Naive thymus-derived CD4-positive, alpha-beta T cell (primary cell): ENCODE data around the gene TAF6. TPM values are rescaled to one million over a fixed set of nuclear protein-coding genes. Genes with fewer than 3 reads are reported as not detected.

Source experiments
- ATAC-seq: fragments of 150-1000 bp; cut with Tn5 transposase; 2 replicates; pipeline ENCODE4 v1.10.0; 2021; ENCODE audit warnings: mild to moderate bottlenecking, moderate library complexity
- CTCF ChIA-PET: fragments of 350-600 bp; sonication (Branson Sonifier 250); formaldehyde crosslinking; loops from one replicate; lab custom pipeline; 2021; ENCODE audit warnings: antibody characterized with exemption; lab: Charles Lee
- POLR2A ChIA-PET: fragments of 350-600 bp; sonication (Branson Sonifier 250); formaldehyde crosslinking; loops from one replicate; lab custom pipeline; 2021; ENCODE audit warnings: antibody characterized with exemption, inconsistent platforms; lab: Charles Lee
- DNase-seq, 9 donors: peaks; one replicate each; pipeline versions ENCODE4 v3.0.0 to v3.0.0-alpha.2; 2020 to 2022; ENCODE audit warnings: mixed read lengths in 1 of 9
- H3K27ac ChIP-seq: one replicate; pipeline ENCODE4 v1.7.0; 2013; ENCODE audit warnings: mild to moderate bottlenecking, low read depth, low read length, moderate library complexity
- H3K27me3 ChIP-seq, 2 donors: one replicate each; pipeline ENCODE4 v1.7.0; 2013; ENCODE audit warnings: low read length in 2 of 2, mild to moderate bottlenecking in 2 of 2, moderate library complexity in 2 of 2; ENCODE audit not compliant: control insufficient read depth in 2 of 2, insufficient read depth in 2 of 2
- H3K36me3 ChIP-seq, 3 experiments: 1 replicate in 2 of 3; 2 replicates in 1 of 3; pipeline ENCODE4 v1.7.0; 2013; ENCODE audit warnings: low read length in 3 of 3, mild to moderate bottlenecking in 3 of 3, moderate library complexity in 1 of 3; ENCODE audit not compliant: insufficient read depth in 3 of 3, control insufficient read depth in 2 of 3
- H3K4me1 ChIP-seq, 2 donors: one replicate each; pipeline ENCODE4 v1.7.0; 2013; ENCODE audit warnings: low read length in 2 of 2, mild to moderate bottlenecking in 2 of 2, moderate library complexity in 1 of 2; ENCODE audit not compliant: control insufficient read depth in 2 of 2, insufficient read depth in 2 of 2
- H3K4me3 ChIP-seq: 2 replicates; pipeline ENCODE4 v1.7.0; 2013; ENCODE audit warnings: mild to moderate bottlenecking, low read length
- H3K9me3 ChIP-seq, 3 experiments: 1 replicate in 2 of 3; 2 replicates in 1 of 3; pipeline ENCODE4 v1.7.0; 2013; ENCODE audit warnings: low read length in 3 of 3; ENCODE audit not compliant: control insufficient read depth in 2 of 3
- H3K27ac Mint-ChIP-seq, 9 donors: one replicate each; pipeline ENCODE4 v1.8.0; 2020 to 2022; ENCODE audit warnings: mixed read lengths in 9 of 9, mild to moderate bottlenecking in 8 of 9, moderate library complexity in 5 of 9, inconsistent platforms in 2 of 9
- H3K27me3 Mint-ChIP-seq, 5 donors: one replicate each; pipeline ENCODE4 v1.8.0; 2021 to 2022; ENCODE audit warnings: mixed read lengths in 5 of 5, mild to moderate bottlenecking in 1 of 5
- H3K36me3 Mint-ChIP-seq, 5 donors: one replicate each; pipeline ENCODE4 v1.8.0; 2020 to 2022; ENCODE audit warnings: mixed read lengths in 5 of 5, mild to moderate bottlenecking in 3 of 5, inconsistent platforms in 1 of 5
- H3K4me1 Mint-ChIP-seq, 7 donors: one replicate each; pipeline ENCODE4 v1.8.0; 2020 to 2022; ENCODE audit warnings: mixed read lengths in 7 of 7, mild to moderate bottlenecking in 3 of 7, inconsistent platforms in 1 of 7
- H3K4me3 Mint-ChIP-seq, 10 donors: one replicate each; pipeline ENCODE4 v1.8.0; 2020 to 2022; ENCODE audit warnings: mild to moderate bottlenecking in 10 of 10, mixed read lengths in 10 of 10, moderate library complexity in 6 of 10, inconsistent platforms in 2 of 10
- H3K9me3 Mint-ChIP-seq, 11 donors: one replicate each; pipeline ENCODE4 v1.8.0; 2020 to 2022; ENCODE audit warnings: mixed read lengths in 11 of 11, mild to moderate bottlenecking in 4 of 11, inconsistent platforms in 1 of 11, moderate library complexity in 1 of 11
- intact Hi-C, 2 donors: fragments of 100-400 bp; cut with micrococcal nuclease; formaldehyde crosslinking; loops; one replicate each; pipeline ENCODE4 v1.15.1; 2023
- polyA plus RNA-seq, 2 donors: library from polyadenylated mRNA; unstranded; fragments of 300-500 nt; fragmentation: Illumina TruSeq; gene quantifications; one replicate each; pipeline ENCODE4 v1.2.3, GENCODE V29; 2021
- total RNA-seq, 6 experiments: library from RNA in 5 of 6; stranded (reverse) in 5 of 6; gene quantifications; 1 replicate in 5 of 6; 2 replicates in 1 of 6; pipeline ENCODE4 v1.2.3 and lab custom pipeline; 2021 to 2026

Gene TAF6
- total and polyA plus RNA-seq, 7 experiments from 2014 or later, result 30.8 to 68.1 (median 45.0) TPM

GRCh38 chr7:100099452-100099851 lies 19.7 kb downstream of the TAF6 start:
- DNase-seq (peak in 2 of 9 donors; percentile 19 to 24), ATAC-seq (no peak)
- Mint-ChIP-seq H3K9me3 (peaks cover 0 to 5% (median 0%) of the 10 kb centered on the region in 11 donors), H3K27me3 (no peaks in the 10 kb centered on the region), H3K4me1 (peaks cover 27 to 54% (median 41%) of the 10 kb centered on the region in 7 donors), H3K36me3 (peaks cover 25 to 37% (median 32%) of the 10 kb centered on the region in 5 donors), H3K27ac (peak overlapping the region; percentile 90 to 98 (median 96)), H3K4me3 (peak overlapping the region; percentile 85 to 95 (median 93))
- intact Hi-C loops, result no loop called here
- peaks cover 17 to 25% of the 10 kb centered on the region in 2 donors for H3K4me1 ChIP-seq
- H3K27ac ChIP-seq, result peak overlapping the region; percentile 91
- peaks cover 24 to 56% (median 33%) of the 10 kb centered on the region in 3 experiments for H3K36me3 ChIP-seq
- no peaks in the 10 kb centered on the region for H3K9me3 ChIP-seq
- H3K4me3 ChIP-seq, result peak overlapping the region; percentile 98
- no peaks in the 10 kb centered on the region for H3K27me3 ChIP-seq
- ChIA-PET CTCF (interaction anchor here (1.7 kb wide), 1 partner anchor 50 kb away, joined by 4 read pairs; the partner anchor contains the start of gene ZSCAN21), POLR2A (interaction anchor here (0.5 to 4.6 kb wide), 8 partner anchors 10 to 1150 kb away, joined by 3 to 107 read pairs (median 6); partner anchors contain the start of genes COPS6, MBLAC1, TRIM4 and ZCWPW1)

GRCh38 chr7:100098913-100099312 lies 20.2 kb downstream of the TAF6 start:
- Mint-ChIP-seq H3K27me3 (no peaks in the 10 kb centered on the region), H3K4me3 (peak overlapping the region; percentile 85 to 95 (median 93)), H3K36me3 (peaks cover 25 to 41% (median 32%) of the 10 kb centered on the region in 5 donors), H3K9me3 (peaks cover 0 to 5% (median 0%) of the 10 kb centered on the region in 11 donors), H3K27ac (peak overlapping the region; percentile 59 to 98 (median 96)), H3K4me1 (peaks cover 27 to 54% (median 39%) of the 10 kb centered on the region in 7 donors)
- ATAC-seq, result no peak
- Histone ChIP-seq H3K9me3 (no peaks in the 10 kb centered on the region), H3K27me3 (no peaks in the 10 kb centered on the region), H3K4me1 (peaks cover 17 to 25% of the 10 kb centered on the region in 2 donors), H3K27ac (peak overlapping the region; percentile 91), H3K4me3 (no peak overlapping the region), H3K36me3 (peaks cover 25 to 61% (median 38%) of the 10 kb centered on the region in 3 experiments)
- DNase-seq, result no peak
- ChIA-PET POLR2A (interaction anchor here (0.5 to 4.6 kb wide), 7 partner anchors 10 to 1150 kb away, joined by 3 to 107 read pairs (median 4); partner anchors contain the start of genes COPS6, MBLAC1, TRIM4 and ZCWPW1), CTCF (no interaction called here)
- intact Hi-C loops, result no loop called here

GRCh38 chr7:100095704-100096103 lies 23.5 kb downstream of the TAF6 start:
- peaks cover 25 to 56% (median 39%) of the 10 kb centered on the region in 7 donors for H3K4me1 Mint-ChIP-seq
- Histone ChIP-seq H3K4me1 (peaks cover 15 to 25% of the 10 kb centered on the region in 2 donors), H3K27ac (no peak overlapping the region), H3K4me3 (no peak overlapping the region), H3K9me3 (no peaks in the 10 kb centered on the region), H3K27me3 (no peaks in the 10 kb centered on the region), H3K36me3 (peaks cover 25 to 89% (median 45%) of the 10 kb centered on the region in 3 experiments)
- CTCF ChIA-PET, result interaction anchor here (0.6 kb wide), 1 partner anchor 396 kb away, joined by 3 read pairs; no protein-coding TSS in a partner anchor
- intact Hi-C loops, result no loop called here
- DNase-seq (no peak), ATAC-seq (no peak)
- peak overlapping the region in 6 of 9 donors; percentile 14 to 59 (median 54) for H3K27ac Mint-ChIP-seq
- H3K4me3 Mint-ChIP-seq, result peak overlapping the region in 1 of 10 donors; percentile 29
- no peaks in the 10 kb centered on the region for H3K27me3 Mint-ChIP-seq
- POLR2A ChIA-PET, result interaction anchor here (0.5 to 1.4 kb wide), 3 partner anchors 9 to 28 kb away, joined by 3 read pairs; no protein-coding TSS in a partner anchor
- peaks cover 0 to 5% (median 0%) of the 10 kb centered on the region in 11 donors for H3K9me3 Mint-ChIP-seq
- peaks cover 25 to 72% (median 41%) of the 10 kb centered on the region in 5 donors for H3K36me3 Mint-ChIP-seq

- POLR2A ChIA-PET, result interaction anchor here (0.5 to 1.4 kb wide), 4 partner anchors 10 to 29 kb away, joined by 3 read pairs; no protein-coding TSS in a partner anchor
- Histone ChIP-seq H3K36me3 (peaks cover 25 to 91% (median 48%) of the 10 kb centered on the region in 3 experiments), H3K4me3 (no peak overlapping the region), H3K27me3 (no peaks in the 10 kb centered on the region), H3K9me3 (no peaks in the 10 kb centered on the region), H3K4me1 (peaks cover 15 to 25% of the 10 kb centered on the region in 2 donors), H3K27ac (no peak overlapping the region)
- H3K27me3 Mint-ChIP-seq, result no peaks in the 10 kb centered on the region
- H3K27ac Mint-ChIP-seq, result peak overlapping the region in 3 of 9 donors; percentile 24 to 59 (median 52)
- H3K4me3 Mint-ChIP-seq, result no peak overlapping the region
- ATAC-seq (no peak), DNase-seq (no peak)
- CTCF ChIA-PET, result interaction anchor here (0.6 kb wide), 1 partner anchor 396 kb away, joined by 3 read pairs; no protein-coding TSS in a partner anchor
- peaks cover 0 to 1% (median 0%) of the 10 kb centered on the region in 11 donors for H3K9me3 Mint-ChIP-seq
- H3K36me3 Mint-ChIP-seq, result peaks cover 25 to 76% (median 45%) of the 10 kb centered on the region in 5 donors
- intact Hi-C loops, result no loop called here
- H3K4me1 Mint-ChIP-seq, result peaks cover 25 to 59% (median 43%) of the 10 kb centered on the region in 7 donors
These were observed 23.9 kb downstream of the TAF6 start for GRCh38 chr7:100095289-100095688.

- ChIA-PET POLR2A (interaction anchor here (0.9 kb wide), 1 partner anchor 27 kb away, joined by 3 read pairs; no protein-coding TSS in a partner anchor), CTCF (no interaction called here)
- Mint-ChIP-seq H3K4me1 (peaks cover 20 to 55% (median 40%) of the 10 kb centered on the region in 7 donors), H3K36me3 (peaks cover 22 to 70% (median 38%) of the 10 kb centered on the region in 5 donors), H3K4me3 (no peak overlapping the region), H3K27me3 (no peaks in the 10 kb centered on the region), H3K27ac (peak overlapping the region in 1 of 9 donors; percentile 38), H3K9me3 (peaks cover 0 to 5% (median 0%) of the 10 kb centered on the region in 11 donors)
- peaks cover 6 to 20% of the 10 kb centered on the region in 2 donors for H3K4me1 ChIP-seq
- H3K36me3 ChIP-seq, result peaks cover 25 to 89% (median 44%) of the 10 kb centered on the region in 3 experiments
- no peaks in the 10 kb centered on the region for H3K27me3 ChIP-seq
- ATAC-seq (no peak), DNase-seq (no peak)
- H3K4me3 ChIP-seq, result no peak overlapping the region
- no peak overlapping the region for H3K27ac ChIP-seq
- intact Hi-C loops, result no loop called here
- H3K9me3 ChIP-seq, result no peaks in the 10 kb centered on the region
These were observed 25.2 kb downstream of the TAF6 start for GRCh38 chr7:100093925-100094486.

GRCh38 chr7:100093498-100093897 lies 25.7 kb downstream of the TAF6 start:
- ChIA-PET POLR2A (no interaction called here), CTCF (no interaction called here)
- H3K4me1 ChIP-seq, result peaks cover 5 to 15% of the 10 kb centered on the region in 2 donors
- H3K4me3 ChIP-seq, result no peak overlapping the region
- no peak for DNase-seq
- H3K27me3 ChIP-seq, result no peaks in the 10 kb centered on the region
- peaks cover 22 to 85% (median 39%) of the 10 kb centered on the region in 3 experiments for H3K36me3 ChIP-seq
- Mint-ChIP-seq H3K27me3 (no peaks in the 10 kb centered on the region), H3K9me3 (peaks cover 0 to 6% (median 0%) of the 10 kb centered on the region in 11 donors), H3K36me3 (peaks cover 17 to 65% (median 33%) of the 10 kb centered on the region in 5 donors), H3K4me3 (no peak overlapping the region), H3K4me1 (peaks cover 15 to 51% (median 35%) of the 10 kb centered on the region in 7 donors), H3K27ac (peak overlapping the region in 1 of 9 donors; percentile 10)
- no peaks in the 10 kb centered on the region for H3K9me3 ChIP-seq
- H3K27ac ChIP-seq, result no peak overlapping the region
- ATAC-seq, result no peak
- intact Hi-C loops, result no loop called here
